Measurements from ENCODE around the gene CCDC146.
"Not testable (repeated sequence)": the region's sequence is repeated elsewhere in the genome, so short reads cannot be mapped to it uniquely, and the experiment has no call there.

The CCDC146 gene

DNA sequence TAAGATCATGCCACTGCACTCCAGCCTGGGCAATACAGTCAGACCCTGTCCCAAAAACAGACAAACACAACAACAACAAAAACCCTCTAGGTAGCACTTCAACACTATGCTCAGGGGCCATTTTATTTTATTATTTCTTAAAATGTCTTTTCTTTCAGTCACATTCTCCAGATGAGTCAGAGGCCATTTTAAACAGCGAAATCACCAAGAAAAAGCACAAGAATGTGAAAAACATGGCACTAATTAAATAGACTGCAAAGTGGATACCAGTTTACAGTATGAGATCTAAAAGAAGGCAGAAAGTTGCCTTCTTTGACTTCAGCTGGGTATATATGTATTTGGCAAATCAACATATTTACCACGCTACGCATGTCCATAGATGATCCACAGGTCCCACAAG is 83.3 kb downstream of the CCDC146 start:
- no peak for DNase-seq

DNA sequence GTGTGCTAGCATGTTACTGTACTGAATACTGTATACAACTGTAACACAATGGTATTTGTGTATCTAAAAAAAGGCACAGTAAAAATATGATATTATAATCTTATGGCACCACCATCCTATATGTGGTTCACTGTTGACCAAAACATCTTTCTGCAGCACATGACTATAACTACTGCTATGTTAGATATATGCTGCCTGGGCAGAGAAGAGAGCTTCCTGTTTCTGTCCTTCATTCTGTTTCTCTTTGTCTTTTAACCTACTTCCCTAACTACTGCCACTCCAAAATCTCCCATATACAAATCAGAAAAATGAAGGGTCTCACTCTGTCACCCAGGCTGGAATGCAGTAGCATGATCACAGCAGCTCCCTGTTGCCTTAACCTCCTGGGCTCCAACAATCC is 86.0 kb downstream of the CCDC146 start:
- DNase-seq, result no peak

- DNase-seq, result no peak
Observed at GRCh38 chr7:77209479-77210139, 87.2 kb downstream of the CCDC146 start.

DNA sequence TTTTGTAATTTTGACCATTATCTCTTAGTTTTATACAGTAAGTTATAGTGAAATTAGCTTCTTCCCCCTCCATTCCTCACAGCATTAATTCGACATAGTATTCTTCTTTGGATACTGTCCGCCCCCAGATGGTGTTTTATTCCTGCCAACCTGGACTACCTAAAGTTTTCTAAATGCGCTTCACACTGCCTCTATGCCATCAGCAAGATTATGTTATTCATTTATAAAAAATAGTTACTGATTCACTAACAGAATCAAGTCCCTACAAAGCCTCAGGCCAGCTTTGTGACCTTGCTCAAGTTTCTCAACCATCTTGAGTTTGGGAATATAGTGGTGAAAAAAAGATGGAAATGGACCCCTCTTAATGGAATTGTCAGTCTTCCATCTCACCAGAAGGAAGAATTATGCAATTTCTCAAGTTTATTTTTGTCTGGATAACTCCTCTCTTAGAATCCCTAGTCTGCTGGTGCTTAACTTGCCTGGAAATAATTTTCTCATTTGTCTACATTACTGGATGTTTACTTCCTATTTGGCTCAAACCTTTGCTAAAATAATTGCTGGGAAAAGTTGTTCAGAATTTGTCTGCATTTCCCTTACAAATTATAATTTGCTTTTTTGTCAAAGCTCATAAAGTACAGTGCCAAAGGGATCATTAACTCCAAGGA is 93.9 kb downstream of the CCDC146 start:
- DNase-seq, result no peak

DNA sequence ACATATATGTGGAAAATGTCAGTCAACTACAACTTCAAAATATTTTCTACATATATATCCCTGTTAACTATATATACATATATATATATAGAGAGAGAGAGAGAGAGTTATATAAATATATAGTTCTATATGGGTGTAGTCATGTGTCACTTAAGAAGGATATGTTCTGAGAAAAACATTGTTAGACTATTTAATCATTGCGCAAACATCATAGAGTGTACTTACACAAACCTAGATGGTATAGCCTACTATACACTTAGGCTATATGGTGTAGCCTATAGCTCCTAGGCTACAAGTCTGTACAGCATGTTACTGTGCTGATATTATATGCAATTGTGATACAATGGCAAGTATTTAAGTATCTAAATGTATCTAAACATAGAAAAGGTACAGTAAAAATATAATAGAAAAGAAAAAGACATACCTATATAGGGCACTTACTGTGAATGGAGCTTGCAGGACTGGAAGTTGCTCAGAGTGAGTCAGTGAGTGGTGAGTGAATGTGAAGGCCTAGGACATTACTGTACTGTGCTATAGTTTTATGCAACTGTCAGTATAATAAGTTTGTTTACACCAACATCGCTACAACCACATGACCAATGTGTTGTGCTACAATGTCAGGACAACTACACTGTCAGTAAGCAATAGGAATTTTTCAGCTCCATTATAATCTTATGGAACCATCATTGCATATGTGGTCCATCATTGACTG is 95.2 kb downstream of the CCDC146 start:
- DNase-seq, result no peak

- DNase-seq, result not testable (repeated sequence)
Observed at GRCh38 chr7:77219701-77220331, 97.4 kb downstream of the CCDC146 start.

- DNase-seq, result peak; percentile 80
Observed at GRCh38 chr7:77222065-77222464, 99.7 kb downstream of the CCDC146 start.

DNA sequence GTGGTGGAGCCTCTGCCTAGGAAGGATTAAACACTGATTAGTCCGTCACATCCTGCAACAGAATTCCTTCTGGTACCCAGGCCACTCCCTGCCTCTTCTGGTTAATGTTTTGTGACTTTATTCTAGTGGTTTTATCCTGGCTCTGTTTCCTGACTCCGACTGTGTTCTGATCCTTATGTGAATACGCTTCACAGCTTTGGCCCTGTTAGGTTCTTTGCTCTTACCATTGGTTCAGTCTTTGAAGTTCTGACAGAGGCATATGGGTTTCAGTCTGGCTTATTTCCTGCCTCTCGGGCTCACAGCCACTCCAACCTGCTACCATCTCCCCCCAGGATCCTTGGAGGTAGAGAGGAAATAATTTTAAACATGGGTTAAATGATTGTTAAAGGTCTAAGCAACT is 100.4 kb downstream of the CCDC146 start:
- DNase-seq, result peak; percentile 42

DNA sequence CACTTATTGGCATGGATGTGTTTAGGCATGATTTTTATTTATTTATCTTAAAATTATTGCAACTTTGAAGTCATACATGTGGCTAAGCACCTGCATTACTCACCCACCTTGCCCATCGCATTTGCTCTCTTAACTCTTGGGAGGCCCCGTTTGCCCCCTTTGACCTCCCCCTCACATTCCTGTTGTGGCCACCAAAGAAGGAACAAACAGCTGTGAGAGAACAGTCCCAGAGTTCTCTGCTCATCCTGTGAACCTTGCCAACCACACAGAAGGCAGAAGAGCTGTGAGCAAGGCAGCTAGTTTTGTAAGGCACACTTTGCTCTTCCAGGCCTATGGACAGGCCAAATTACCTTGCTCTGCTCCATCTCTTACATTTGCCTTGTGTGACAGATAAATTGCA is 100.8 kb downstream of the CCDC146 start:
- no peak for DNase-seq

GRCh38 chr7:77226357-77226839 is 104.0 kb downstream of the CCDC146 start:
- DNase-seq, result no peak

GRCh38 chr7:77228795-77229194 is 106.4 kb downstream of the CCDC146 start:
- DNase-seq, result not testable (repeated sequence)

DNA sequence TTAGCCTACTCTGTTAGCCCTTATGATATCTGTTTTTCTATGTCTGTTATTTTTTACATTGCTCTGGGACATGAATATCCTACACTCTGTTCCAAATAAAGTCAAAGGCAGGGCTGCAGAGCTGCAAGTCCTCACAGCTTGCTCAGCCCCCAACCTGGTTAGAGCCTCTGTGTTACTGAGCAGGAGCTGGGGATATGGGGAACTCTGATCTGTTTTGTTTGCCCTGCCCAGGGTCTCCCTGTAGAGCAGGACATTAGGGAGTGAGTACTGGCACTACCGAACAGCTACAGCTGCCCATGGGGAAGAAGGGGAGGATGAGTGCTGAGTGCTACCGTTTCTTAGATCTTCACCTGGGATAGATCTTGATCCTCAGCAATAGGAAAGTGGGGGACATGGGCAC is 110.1 kb downstream of the CCDC146 start:
- DNase-seq, result no peak

DNA sequence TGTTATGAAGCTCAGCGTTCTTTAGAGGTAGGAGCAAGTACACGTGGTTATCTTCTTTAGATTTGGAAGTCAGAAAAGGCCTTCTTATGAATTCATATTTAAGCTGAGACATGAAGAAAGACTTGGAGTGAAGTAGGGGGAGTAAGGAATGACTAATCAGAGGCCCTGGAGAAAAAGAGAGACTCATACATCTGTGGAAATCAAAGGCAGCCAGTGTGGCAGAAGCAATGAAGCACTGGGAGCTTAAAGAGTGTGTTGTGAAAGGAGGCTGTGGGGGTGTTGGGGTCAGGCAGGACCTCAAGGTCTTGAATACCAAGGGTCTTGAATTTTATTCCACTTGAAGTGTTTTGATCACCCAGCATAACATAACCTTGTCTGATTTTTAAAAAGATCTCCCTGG is 112.9 kb downstream of the CCDC146 start:
- no peak for DNase-seq

DNA sequence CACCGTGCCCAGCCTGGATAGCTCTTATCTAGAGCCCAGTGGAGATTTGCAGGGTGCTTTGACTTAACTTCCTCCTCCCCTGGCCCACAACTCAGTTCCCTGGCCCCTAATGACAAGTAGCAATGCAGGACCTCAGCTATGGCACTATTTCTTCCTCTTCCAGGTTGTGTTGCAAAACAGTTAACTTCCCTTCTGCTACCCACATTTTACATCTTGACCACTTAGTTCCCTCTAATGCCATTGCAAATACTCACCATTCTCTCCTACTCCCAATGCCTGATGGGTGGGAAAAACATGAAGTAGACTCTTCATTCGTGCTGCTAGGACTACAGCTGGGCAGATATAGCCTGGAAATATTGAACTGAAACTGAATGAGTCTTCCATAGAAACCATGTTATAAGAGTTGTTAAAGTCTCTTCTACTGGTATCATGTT is 116.3 kb downstream of the CCDC146 start:
- no peak for DNase-seq

DNA sequence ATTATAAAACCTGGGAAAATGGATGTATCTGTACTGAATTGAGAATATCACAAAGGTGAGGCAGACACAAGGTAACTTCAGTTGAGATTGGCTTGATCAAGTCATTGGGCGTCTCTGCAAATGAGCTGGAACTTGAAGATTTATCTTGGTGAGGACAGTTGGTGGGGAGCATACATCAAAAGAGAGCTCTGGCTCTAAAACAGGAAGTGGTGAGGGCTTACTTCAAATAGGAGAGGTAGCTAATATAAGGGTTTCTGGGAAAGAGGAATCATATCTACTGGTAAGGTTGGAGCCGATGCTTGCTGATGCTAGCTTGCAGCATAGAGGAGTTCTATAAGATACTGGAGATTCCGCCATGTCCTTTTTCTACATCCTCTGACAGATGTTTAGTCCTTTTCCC is 117.1 kb downstream of the CCDC146 start:
- DNase-seq, result no peak

GRCh38 chr7:77242068-77242467 is 119.7 kb downstream of the CCDC146 start:
- DNase-seq, result no peak

DNA sequence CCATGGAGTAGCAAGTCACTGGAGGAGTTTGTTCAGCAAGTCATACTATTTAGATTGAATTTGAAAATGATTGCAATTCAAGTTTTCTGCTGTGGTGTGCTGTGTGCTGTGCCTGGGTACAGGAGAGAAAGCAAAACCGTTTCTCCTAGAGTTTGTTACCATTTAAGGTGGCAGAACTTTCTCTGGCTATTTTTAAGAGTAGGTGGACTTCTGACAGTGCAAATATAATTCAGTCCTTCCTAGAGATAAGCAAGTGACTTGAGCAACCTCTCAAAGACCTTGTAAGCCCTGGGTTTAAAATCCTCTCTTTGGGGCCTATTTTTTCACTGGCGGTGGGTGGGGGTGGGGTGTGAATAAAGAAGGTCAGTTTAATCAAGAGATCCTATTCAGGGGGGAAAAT is 120.1 kb downstream of the CCDC146 start:
- no peak for DNase-seq

- DNase-seq, result no peak
Observed at GRCh38 chr7:77244222-77244934, 122.0 kb downstream of the CCDC146 start.

DNA sequence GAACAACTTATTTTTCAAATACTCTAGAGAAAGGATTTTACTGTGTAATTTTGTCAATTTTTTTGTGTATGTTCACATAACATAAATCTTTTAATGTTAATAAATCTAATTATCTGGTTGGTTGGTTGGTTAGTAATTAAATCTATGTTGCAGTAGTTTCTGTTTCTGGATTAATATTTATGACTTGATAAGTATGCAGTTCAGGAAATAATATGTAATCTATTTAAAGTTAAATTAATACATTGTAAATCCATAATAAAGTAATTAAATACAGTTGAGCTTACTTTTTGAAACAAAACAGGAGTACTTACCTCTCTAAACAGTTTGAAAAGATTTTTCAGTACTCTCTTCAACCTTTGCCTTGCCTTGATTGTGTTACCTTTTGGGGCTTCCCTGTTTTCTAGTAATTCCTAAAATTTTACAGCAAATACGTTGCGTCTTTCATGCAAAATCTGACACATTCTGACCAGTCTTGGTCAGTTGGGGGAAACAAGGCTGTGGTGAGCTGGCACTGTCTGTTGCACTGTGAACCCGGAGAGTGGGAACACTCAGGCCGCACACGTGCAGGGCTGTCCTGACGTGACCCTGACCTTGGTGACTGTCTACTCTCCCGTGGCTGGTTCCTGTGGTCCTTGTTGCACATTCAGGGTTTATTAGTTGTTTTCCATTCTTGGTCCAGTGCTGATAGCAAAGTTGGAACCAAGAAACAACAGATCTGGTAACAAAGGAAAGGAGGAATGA is 122.8 kb downstream of the CCDC146 start:
- DNase-seq, result no peak

DNA sequence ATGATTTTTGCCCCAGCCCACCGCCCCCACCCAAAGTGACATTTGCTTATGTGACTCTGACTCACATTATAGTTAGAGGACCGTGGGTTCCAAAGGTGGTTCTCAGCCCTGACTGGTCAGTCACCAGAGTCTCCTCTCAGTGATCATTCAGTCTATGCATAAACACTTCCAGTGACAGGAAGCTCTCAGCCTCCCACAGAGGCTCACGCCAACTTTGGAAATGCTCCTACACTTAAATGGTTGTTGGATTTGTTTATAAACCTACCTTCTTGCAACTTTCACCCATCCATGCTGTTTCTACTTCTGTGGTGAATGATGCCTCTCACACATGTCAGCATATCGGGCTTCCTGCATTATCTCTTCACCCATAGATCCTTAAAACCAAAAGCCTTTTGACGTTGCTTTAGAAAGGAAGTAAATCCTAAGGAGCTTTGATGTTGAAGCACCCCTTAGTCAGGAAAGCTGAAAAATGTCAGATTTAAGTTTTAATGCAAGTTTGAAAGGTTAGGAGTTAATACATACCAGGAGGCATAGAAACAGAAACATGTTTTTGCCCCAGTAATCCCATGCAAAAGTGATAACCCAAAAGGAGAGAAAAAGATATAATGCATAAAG is 123.7 kb downstream of the CCDC146 start:
- no peak for DNase-seq

GRCh38 chr7:77247206-77247850 is 124.9 kb downstream of the CCDC146 start:
- DNase-seq, result peak; percentile 31
